Measurements from ENCODE around the gene RAD51AP2. TPM values are rescaled to one million over a fixed set of nuclear protein-coding genes. Genes with fewer than 3 reads are reported as not detected.

The RAD51AP2 gene
- total and polyA plus RNA-seq, 2 of the 8 experiments (the other 6 are each of a cell fraction or from before 2014, with no cell fraction given), result 0.02 to 0.20 TPM

DNA sequence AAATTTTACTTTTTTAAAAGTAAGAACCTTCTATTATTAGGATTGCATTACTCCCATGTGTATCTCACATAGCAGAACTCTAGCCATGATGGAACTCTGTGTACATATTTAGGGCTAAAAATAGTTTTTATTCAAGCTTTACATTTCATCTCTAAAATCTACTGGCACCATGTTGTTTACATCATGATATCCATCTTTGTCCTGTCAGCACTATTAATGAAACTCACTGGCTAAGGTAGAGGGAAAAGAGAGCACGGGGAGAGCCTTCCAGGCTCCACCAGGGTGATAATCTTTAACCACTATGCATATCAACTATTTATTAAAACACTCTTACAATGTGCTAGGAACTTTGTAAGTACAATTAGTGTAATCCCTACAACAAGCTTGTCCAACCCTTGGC lies 34.7 kb downstream of the RAD51AP2 start:
- H3K4me1 ChIP-seq (replicated peaks in 1 of 4; ENCODE audit: control insufficient read depth in 3 of 4, insufficient read depth in 4 of 4, low read length in 3 of 4), result no peaks in the 10 kb centered on the region; a peak in 1 of 7 replicates
- ChIA-PET POLR2A (ENCODE audit: partially characterized antibody) (no interaction called here), CTCF (ENCODE audit: partially characterized antibody) (interaction anchor here (0.9 to 1.8 kb wide), 4 partner anchors 11 to 161 kb away, joined by 3 to 6 read pairs (median 4); no protein-coding TSS in a partner anchor)
- H4K8ac ChIP-seq (ENCODE audit: extremely low read depth, insufficient read depth, low read length), result no peak overlapping the region
- H4K91ac ChIP-seq (replicated peaks; ENCODE audit: insufficient read length, low read length), result no peak overlapping the region
- H4K5ac ChIP-seq (ENCODE audit: insufficient read length, low read depth, low read length), result no peak overlapping the region
- no peaks in the 10 kb centered on the region for H3K79me1 ChIP-seq (ENCODE audit: low read depth, low read length)
- 67% methylated on average over 1 of the region's 1 CpG; no CpG with 5 or more reads in 1 of the 2 experiments for WGBS, 2 experiments (ENCODE audit: extremely low coverage in 1 of 2, insufficient coverage in 1 of 2, insufficient read length in 1 of 2, insufficient replicate concordance in 2 of 2, low coverage in 1 of 2, low lambda C conversion rate in 2 of 2, missing lambda C conversion rate in 1 of 2)
- no peaks in the 10 kb centered on the region for H3K9me3 ChIP-seq (ENCODE audit: insufficient read depth in 2 of 2, low read depth in 1 of 2, low read length in 1 of 2)
- no peak overlapping the region for H2BK12ac ChIP-seq (ENCODE audit: low read depth, low read length)
- no peaks in the 10 kb centered on the region for H4K20me1 ChIP-seq (replicated peaks in 1 of 2; ENCODE audit: control insufficient read depth in 1 of 2, insufficient read depth in 2 of 2, low read length in 2 of 2)
- no peak overlapping the region for H2BK120ac ChIP-seq (replicated peaks; ENCODE audit: low read depth, low read length)
- no peak overlapping the region for H3K4me2 ChIP-seq (ENCODE audit: insufficient read depth in 1 of 2, low read depth in 2 of 2, low read length in 2 of 2)
- H2BK5ac ChIP-seq (ENCODE audit: low read depth, low read length), result no peak overlapping the region
- H3K23me2 ChIP-seq (ENCODE audit: low read depth, low read length), result no peaks in the 10 kb centered on the region
- no peak overlapping the region for H3K27ac ChIP-seq (ENCODE audit: low read depth, low read length)
- no peak overlapping the region for H3K4me3 ChIP-seq (ENCODE audit: extremely low read depth in 1 of 4, insufficient read depth in 2 of 4, low read depth in 3 of 4, low read length in 4 of 4)
- H3K14ac ChIP-seq (ENCODE audit: insufficient read length), result no peak overlapping the region
- no peak overlapping the region for H2BK20ac ChIP-seq (ENCODE audit: low read length)
- no peak for TF ChIP-seq CTBP2 (IDR thresholded peaks at IDR 0.05; ENCODE audit: borderline replicate concordance, insufficient read depth, insufficient read length, low read length)
- no peak for TF ChIP-seq TAF7 (optimal IDR thresholded peaks at IDR 0.05; ENCODE audit: borderline replicate concordance, low read depth, low read length)
- TF ChIP-seq SIX5 (IDR thresholded peaks at IDR 0.05; ENCODE audit: low read depth, low read length), result no peak
- TF ChIP-seq FOSL1 (IDR thresholded peaks at IDR 0.05; ENCODE audit: insufficient read depth, low read depth, low read length), result no peak
- no peak for TF ChIP-seq KDM1A (IDR thresholded peaks at IDR 0.05; ENCODE audit: borderline replicate concordance, low read length)
- no peak for TF ChIP-seq JUND (IDR thresholded peaks at IDR 0.05; ENCODE audit: low read length)
- no peak for TF ChIP-seq SP1 (IDR thresholded peaks at IDR 0.05; ENCODE audit: low read depth, low read length)
- H3K36me3 ChIP-seq (ENCODE audit: control insufficient read depth in 2 of 4, insufficient read depth in 4 of 4, low read length in 3 of 4), result no peaks in the 10 kb centered on the region
- DNase-seq (ENCODE audit: low read depth in 1 of 2, low spot score in 2 of 2) (no peak), FAIRE-seq (no peak)
- no peak overlapping the region for H3K23ac ChIP-seq (ENCODE audit: insufficient read length)
- no peak overlapping the region for H3K9ac ChIP-seq (replicated peaks in 1 of 4; ENCODE audit: extremely low read depth in 1 of 4, low read depth in 3 of 4, low read length in 3 of 4)
- no peaks in the 10 kb centered on the region for H3K79me2 ChIP-seq (ENCODE audit: control insufficient read depth in 1 of 2, insufficient read depth in 2 of 2, low read length in 2 of 2)
- H3K56ac ChIP-seq (replicated peaks; ENCODE audit: insufficient read length, low read depth, low read length), result no peak overlapping the region
- no peak overlapping the region for H3K4ac ChIP-seq (replicated peaks; ENCODE audit: insufficient read length, low read depth, low read length)
- no peaks in the 10 kb centered on the region for H3K27me3 ChIP-seq (replicated peaks in 1 of 4; ENCODE audit: control insufficient read depth in 3 of 4, extremely low read depth in 1 of 4, insufficient read depth in 3 of 4, low read length in 3 of 4)
- no peak overlapping the region for H2BK15ac ChIP-seq (ENCODE audit: low read length)
- no peak overlapping the region for H3K18ac ChIP-seq (ENCODE audit: extremely low read depth, low read length)
- H2AFZ ChIP-seq (ENCODE audit: low read length), result no peak overlapping the region
- no peak overlapping the region for H2AK5ac ChIP-seq (ENCODE audit: low read depth, low read length)

Data from H1 (cell line).